Endodermal cell (in vitro differentiated cells): ENCODE results near the gene LDHB. TPM values are rescaled to one million over a fixed set of nuclear protein-coding genes. Genes with fewer than 3 reads are reported as not detected.

Source experiments
- DNase-seq: peaks from one replicate; pipeline ENCODE4 v3.0.0-alpha.2; 2017
- H3K27ac ChIP-seq: 2 replicates; pipeline ENCODE4 v1.5.1; 2013; ENCODE audit warnings: mild to moderate bottlenecking, low read depth, low read length, moderate library complexity
- H3K27me3 ChIP-seq: 2 replicates; pipeline ENCODE4 v1.6.1; 2013; ENCODE audit warnings: mild to moderate bottlenecking, low read length, moderate library complexity; ENCODE audit not compliant: insufficient read depth, control insufficient read depth, poor library complexity, severe bottlenecking
- H3K36me3 ChIP-seq: 2 replicates; pipeline ENCODE4 v1.7.0; 2013; ENCODE audit warnings: mild to moderate bottlenecking, low read length, moderate library complexity; ENCODE audit not compliant: control insufficient read depth, insufficient read depth
- H3K4me1 ChIP-seq: one replicate; pipeline ENCODE4 v1.7.0; 2013; ENCODE audit warnings: low read length; ENCODE audit not compliant: control insufficient read depth, insufficient read depth
- H3K4me3 ChIP-seq: 2 replicates; pipeline ENCODE4 v1.5.1; 2013; ENCODE audit warnings: mild to moderate bottlenecking, low read length, moderate library complexity
- H3K9ac ChIP-seq: 2 replicates; pipeline ENCODE4 v1.6.1; 2013; ENCODE audit warnings: mild to moderate bottlenecking, low read length, moderate library complexity; ENCODE audit not compliant: poor library complexity, severe bottlenecking; ENCODE audit errors: extremely low read depth
- H3K9me3 ChIP-seq: 2 replicates; pipeline ENCODE4 v1.6.1; 2013; ENCODE audit warnings: mild to moderate bottlenecking, low read length, moderate library complexity; ENCODE audit not compliant: control insufficient read depth
- H3K27ac Mint-ChIP-seq: 2 replicates; pipeline ENCODE4 v1.8.0; 2020; ENCODE audit warnings: mixed read lengths
- H3K27me3 Mint-ChIP-seq: 2 replicates; pipeline ENCODE4 v1.8.0; 2021; ENCODE audit warnings: mild to moderate bottlenecking, mixed read lengths; ENCODE audit not compliant: insufficient read depth
- H3K36me3 Mint-ChIP-seq: 2 replicates; pipeline ENCODE4 v1.8.0; 2020; ENCODE audit warnings: low read depth, mixed read lengths
- H3K4me1 Mint-ChIP-seq: 2 replicates; pipeline ENCODE4 v1.8.0; 2020; ENCODE audit warnings: mixed read lengths
- H3K4me3 Mint-ChIP-seq: 2 replicates; pipeline ENCODE4 v1.8.0; 2020; ENCODE audit warnings: mild to moderate bottlenecking, moderate library complexity, mixed read lengths
- H3K9me3 Mint-ChIP-seq: 2 replicates; pipeline ENCODE4 v1.8.0; 2020; ENCODE audit warnings: mild to moderate bottlenecking, mixed read lengths
- WGBS, 2 experiments: methylation state at CpG; one replicate each; pipeline versions ENCODE4 v1.1.5 to v1.1.7; 2013; ENCODE audit warnings: missing lambda C conversion rate in 2 of 2, mixed read lengths in 1 of 2; ENCODE audit not compliant: insufficient coverage in 1 of 2, insufficient read length in 1 of 2; 5-methylcytosine and 5-hydroxymethylcytosine counted together
- total RNA-seq, 2 donors: library from RNA; stranded (reverse); fragmentation: NEBNext Ultra II Directional in 1 of 2; extraction: Animal tissue kit (Norgen Biotek cat#: 25700) in 1 of 2; gene quantifications; 2 replicates in 1 of 2; 3 replicates in 1 of 2; pipeline ENCODE4 v1.2.1, GENCODE V29; 2021
- TF ChIP-seq, protein P1 (sequence below): fragments of 200-600 bp; sonication (generic); conservative IDR thresholded peaks from 2 replicates; pipeline ENCODE4 v1.5.0; 2021; ENCODE audit warnings: antibody characterized with exemption, mild to moderate bottlenecking

Gene LDHB
- total RNA-seq, 2 donors from 2014 or later: 917 to 1,694 TPM

DNA sequence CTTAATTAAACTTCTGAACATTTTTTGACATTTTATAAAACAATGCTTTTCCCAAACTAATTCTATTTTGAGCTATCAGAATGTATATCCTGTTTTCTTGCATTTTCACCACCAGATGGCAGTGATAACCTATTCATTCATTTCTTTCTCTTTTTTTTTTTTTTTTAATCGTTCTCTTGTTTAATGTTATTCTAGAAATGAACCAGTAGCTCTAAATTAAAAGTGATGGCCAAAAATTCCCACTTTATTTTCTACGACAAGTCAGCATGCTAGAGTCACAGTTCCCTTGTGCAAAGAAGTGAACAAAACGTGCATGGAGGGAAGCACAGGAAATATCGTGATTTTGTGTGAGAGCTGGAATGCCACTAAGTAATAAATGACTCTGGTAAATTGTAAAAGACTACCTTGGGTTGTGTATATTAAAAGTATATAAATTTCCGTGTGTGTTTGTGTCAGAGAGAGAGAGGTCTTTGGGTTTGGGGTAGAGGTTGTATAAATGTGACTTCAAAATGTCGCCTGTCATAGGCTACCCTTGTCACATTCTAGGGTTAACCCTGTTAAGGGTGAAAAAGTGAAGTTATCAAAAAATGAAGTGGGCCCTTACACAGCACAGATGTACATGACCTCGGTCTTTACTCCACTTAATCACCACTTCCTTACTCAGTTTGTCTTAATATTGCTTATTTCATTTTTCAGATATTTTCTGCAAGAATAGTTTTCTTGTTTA, 40.4 kb upstream of the LDHB start:
- no peaks in the 10 kb centered on the region for H3K36me3 Mint-ChIP-seq
- H3K4me1 Mint-ChIP-seq: no peaks in the 10 kb centered on the region
- WGBS, 2 experiments: 52 to 75% methylated on average over 2 to 7 of the region's 7 CpGs
- no peak overlapping the region for H3K4me3 Mint-ChIP-seq
- no peak overlapping the region for H3K27ac Mint-ChIP-seq
- Histone ChIP-seq H3K9me3 (no peaks in the 10 kb centered on the region), H3K4me1 (no peaks in the 10 kb centered on the region), H3K9ac (no peak overlapping the region), H3K27ac (no peak overlapping the region), H3K36me3 (no peaks in the 10 kb centered on the region), H3K27me3 (no peaks in the 10 kb centered on the region), H3K4me3 (no peak overlapping the region)
- H3K27me3 Mint-ChIP-seq: peaks cover 11% of the 10 kb centered on the region
- TF ChIP-seq, protein P1, sequence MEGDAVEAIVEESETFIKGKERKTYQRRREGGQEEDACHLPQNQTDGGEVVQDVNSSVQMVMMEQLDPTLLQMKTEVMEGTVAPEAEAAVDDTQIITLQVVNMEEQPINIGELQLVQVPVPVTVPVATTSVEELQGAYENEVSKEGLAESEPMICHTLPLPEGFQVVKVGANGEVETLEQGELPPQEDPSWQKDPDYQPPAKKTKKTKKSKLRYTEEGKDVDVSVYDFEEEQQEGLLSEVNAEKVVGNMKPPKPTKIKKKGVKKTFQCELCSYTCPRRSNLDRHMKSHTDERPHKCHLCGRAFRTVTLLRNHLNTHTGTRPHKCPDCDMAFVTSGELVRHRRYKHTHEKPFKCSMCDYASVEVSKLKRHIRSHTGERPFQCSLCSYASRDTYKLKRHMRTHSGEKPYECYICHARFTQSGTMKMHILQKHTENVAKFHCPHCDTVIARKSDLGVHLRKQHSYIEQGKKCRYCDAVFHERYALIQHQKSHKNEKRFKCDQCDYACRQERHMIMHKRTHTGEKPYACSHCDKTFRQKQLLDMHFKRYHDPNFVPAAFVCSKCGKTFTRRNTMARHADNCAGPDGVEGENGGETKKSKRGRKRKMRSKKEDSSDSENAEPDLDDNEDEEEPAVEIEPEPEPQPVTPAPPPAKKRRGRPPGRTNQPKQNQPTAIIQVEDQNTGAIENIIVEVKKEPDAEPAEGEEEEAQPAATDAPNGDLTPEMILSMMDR: peak; percentile 99
- DNase-seq: no peak
- no peaks in the 10 kb centered on the region for H3K9me3 Mint-ChIP-seq

DNA sequence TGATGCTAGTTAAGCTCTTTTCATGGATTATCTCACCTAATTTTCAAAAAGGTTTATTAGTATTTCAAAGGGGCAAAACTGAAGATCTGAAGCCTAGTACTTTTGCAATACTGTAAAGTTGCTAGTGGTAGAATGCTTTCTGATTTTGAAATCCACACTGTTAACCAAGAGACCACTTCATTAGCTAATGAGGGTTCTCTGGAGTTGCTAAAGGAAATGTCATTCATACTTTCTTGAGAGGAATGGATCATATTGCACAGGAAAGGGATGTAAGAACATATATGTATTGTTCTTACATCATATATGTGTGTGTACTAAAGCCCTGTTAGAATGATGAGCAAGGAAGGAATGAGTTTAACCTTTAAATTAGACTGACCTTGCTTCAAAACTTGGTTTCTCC, 39.0 kb upstream of the LDHB start:
- Mint-ChIP-seq H3K27ac (no peak overlapping the region), H3K27me3 (peaks cover 4% of the 10 kb centered on the region), H3K9me3 (no peaks in the 10 kb centered on the region), H3K4me1 (no peaks in the 10 kb centered on the region), H3K36me3 (no peaks in the 10 kb centered on the region), H3K4me3 (no peak overlapping the region)
- H3K36me3 ChIP-seq: no peaks in the 10 kb centered on the region
- no peak for DNase-seq
- no peak overlapping the region for H3K4me3 ChIP-seq
- no peaks in the 10 kb centered on the region for H3K27me3 ChIP-seq
- no peak overlapping the region for H3K27ac ChIP-seq
- no peaks in the 10 kb centered on the region for H3K4me1 ChIP-seq
- no peaks in the 10 kb centered on the region for H3K9me3 ChIP-seq
- H3K9ac ChIP-seq: no peak overlapping the region
- TF ChIP-seq, protein P1: no peak

DNA sequence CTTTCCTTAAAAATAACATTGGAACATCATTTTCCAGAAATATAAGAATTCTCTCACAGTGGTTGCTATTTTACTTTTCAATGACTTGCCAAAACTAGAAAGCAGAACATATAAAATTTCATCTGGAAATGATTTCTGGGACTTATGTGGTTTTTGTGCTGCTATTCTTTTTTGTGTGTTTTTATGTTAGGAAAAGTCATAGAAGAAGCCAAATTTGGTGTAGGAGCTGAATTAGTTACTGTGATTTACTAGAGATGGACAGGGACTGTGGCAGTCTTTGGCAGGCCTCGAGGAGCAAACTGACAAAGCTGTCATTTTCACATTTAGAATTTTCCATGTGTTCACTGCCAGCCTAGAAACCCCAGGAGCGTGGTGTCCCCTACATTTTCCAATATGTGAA, 38.3 kb upstream of the LDHB start:
- H3K36me3 Mint-ChIP-seq: no peaks in the 10 kb centered on the region
- H3K9me3 Mint-ChIP-seq: no peaks in the 10 kb centered on the region
- Histone ChIP-seq H3K27me3 (no peaks in the 10 kb centered on the region), H3K9ac (no peak overlapping the region), H3K27ac (no peak overlapping the region), H3K36me3 (no peaks in the 10 kb centered on the region), H3K4me3 (no peak overlapping the region), H3K9me3 (no peaks in the 10 kb centered on the region), H3K4me1 (no peaks in the 10 kb centered on the region)
- peaks cover 3% of the 10 kb centered on the region for H3K27me3 Mint-ChIP-seq
- no peak overlapping the region for H3K27ac Mint-ChIP-seq
- 89 to 93% methylated on average over 1 to 2 of the region's 2 CpGs for WGBS, 2 experiments
- DNase-seq: no peak
- no peak overlapping the region for H3K4me3 Mint-ChIP-seq
- TF ChIP-seq, protein P1: no peak
- H3K4me1 Mint-ChIP-seq: no peaks in the 10 kb centered on the region
